GM21423 (cell line): ENCODE results near the gene PYGM.

Experiments used
- ATAC-seq: cut with Tn5 transposase; IDR thresholded peaks from one replicate; pipeline ENCODE4 v1.9.1; 2021; ENCODE audit warnings: mild to moderate bottlenecking, moderate library complexity; ENCODE audit not compliant: unreplicated experiment

Gene PYGM

GRCh38 chr11:64759722-64760719, at the start of gene PYGM:
TSS of gene PYGM (minus strand) at chr11:64759974. CDS start at chr11:64759898, 76 bp downstream.
- ATAC-seq: no peak

GRCh38 chr11:64805481-64805880, 45.7 kb upstream of the PYGM start:
- ATAC-seq: no peak

GRCh38 chr11:64804346-64805210, 44.8 kb upstream of the PYGM start:
- no peak for ATAC-seq

- ATAC-seq: no peak
Measured at GRCh38 chr11:64803846-64804345, 44.1 kb upstream of the PYGM start.

GRCh38 chr11:64803158-64803845, 43.5 kb upstream of the PYGM start, which contains the start of gene MAP4K2:
TSS of gene MAP4K2 (minus strand) at chr11:64803214. CDS start at chr11:64803149, 65 bp downstream.
- peak; percentile 62 for ATAC-seq

GRCh38 chr11:64802370-64803157, 42.8 kb upstream of the PYGM start:
- ATAC-seq: peak; percentile 4

- no peak for ATAC-seq
Measured at GRCh38 chr11:64801561-64802369, 42.0 kb upstream of the PYGM start.

GRCh38 chr11:64801158-64801464, 41.3 kb upstream of the PYGM start:
- no peak for ATAC-seq

GRCh38 chr11:64800303-64801157, 40.8 kb upstream of the PYGM start:
- no peak for ATAC-seq

GRCh38 chr11:64799623-64800302, 40.0 kb upstream of the PYGM start:
- no peak for ATAC-seq

- no peak for ATAC-seq
Measured at GRCh38 chr11:64799256-64799622, 39.5 kb upstream of the PYGM start.

GRCh38 chr11:64796757-64797541, 37.2 kb upstream of the PYGM start:
- no peak for ATAC-seq

- ATAC-seq: no peak
Measured at GRCh38 chr11:64796047-64796756, 36.4 kb upstream of the PYGM start.

- ATAC-seq: no peak
Measured at GRCh38 chr11:64794526-64794925, 34.8 kb upstream of the PYGM start.

- no peak for ATAC-seq
Measured at GRCh38 chr11:64793271-64794160, 33.7 kb upstream of the PYGM start.
